WTC11 (cell line): ENCODE data around the gene ATP2B2. TPM values are rescaled to one million over a fixed set of nuclear protein-coding genes. Genes with fewer than 3 reads are reported as not detected.
"Not testable (repeated sequence)": the region's sequence is repeated elsewhere in the genome, so short reads cannot be mapped to it uniquely, and the experiment has no call there.

Experiments used
- ATAC-seq: fragments of 200-7000 bp; cut with Tn5 transposase; 2 replicates; pipeline ENCODE4 v1.10.0; 2021; ENCODE audit warnings: mild to moderate bottlenecking, moderate library complexity
- CTCF ChIA-PET: fragments of 300-600 bp; sonication (Branson Sonifier 250); formaldehyde crosslinking; loops from one replicate; lab custom pipeline; 2021; ENCODE audit warnings: antibody characterized with exemption; lab: Charles Lee
- POLR2A ChIA-PET: fragments of 350-600 bp; sonication (Branson Sonifier 250); formaldehyde crosslinking; loops from one replicate; lab custom pipeline; 2021; ENCODE audit warnings: antibody characterized with exemption; lab: Charles Lee
- DNase-seq: peaks from one replicate; pipeline ENCODE4 v3.0.0; 2021; ENCODE audit warnings: low spot score
- H3K27ac Mint-ChIP-seq: 2 replicates; pipeline ENCODE4 v1.8.0; 2021; ENCODE audit warnings: mixed read lengths
- H3K27me3 Mint-ChIP-seq: 2 replicates; pipeline ENCODE4 v1.8.0; 2021; ENCODE audit warnings: low read depth, mild to moderate bottlenecking, moderate library complexity, mixed read lengths
- H3K36me3 Mint-ChIP-seq: 2 replicates; pipeline ENCODE4 v1.8.0; 2021; ENCODE audit warnings: mixed read lengths
- H3K4me1 Mint-ChIP-seq: 2 replicates; pipeline ENCODE4 v1.8.0; 2022; ENCODE audit warnings: mixed read lengths
- H3K4me3 Mint-ChIP-seq: 2 replicates; pipeline ENCODE4 v1.8.0; 2021; ENCODE audit warnings: mild to moderate bottlenecking, moderate library complexity, mixed read lengths
- H3K9me3 Mint-ChIP-seq: 2 replicates; pipeline ENCODE4 v1.8.0; 2021; ENCODE audit warnings: mixed read lengths
- AFF4 ChIP-seq: sonication (generic); formaldehyde crosslinking; IDR thresholded peaks from 2 replicates; pipeline ENCODE4 v1.8.1; 2023; ENCODE audit warnings: mild to moderate bottlenecking, missing genetic modification reagents, borderline replicate concordance
- E2F1 ChIP-seq: sonication (generic); formaldehyde crosslinking; IDR thresholded peaks from 2 replicates; pipeline ENCODE4 v1.8.0; 2022; ENCODE audit warnings: mild to moderate bottlenecking, missing genetic modification reagents
- EMX1 ChIP-seq: fragments of 250-450 bp; sonication (Bioruptor Pico); IDR thresholded peaks from 2 replicates; pipeline ENCODE4 v1.8.0; 2021; ENCODE audit warnings: mild to moderate bottlenecking
- ESRRA ChIP-seq: sonication (generic); formaldehyde crosslinking; IDR thresholded peaks from 2 replicates; pipeline ENCODE4 v1.8.1; 2022; ENCODE audit warnings: mild to moderate bottlenecking, missing genetic modification reagents, borderline replicate concordance
- FOXP1 ChIP-seq: sonication (generic); formaldehyde crosslinking; IDR thresholded peaks from 2 replicates; pipeline ENCODE4 v1.8.0; 2022; ENCODE audit warnings: missing genetic modification reagents, mild to moderate bottlenecking, moderate library complexity, borderline replicate concordance
- GRHL2 ChIP-seq: fragments of 250-450 bp; sonication (Bioruptor Pico); IDR thresholded peaks from 2 replicates; pipeline ENCODE4 v1.8.0; 2022; ENCODE audit warnings: mild to moderate bottlenecking, moderate library complexity; ENCODE audit not compliant: insufficient replicate concordance, severe bottlenecking
- JUN ChIP-seq: sonication (generic); formaldehyde crosslinking; IDR thresholded peaks from 2 replicates; pipeline ENCODE4 v1.8.0; 2023; ENCODE audit warnings: mild to moderate bottlenecking, missing genetic modification reagents
- KAT7 ChIP-seq: sonication (generic); formaldehyde crosslinking; IDR thresholded peaks from 2 replicates; pipeline ENCODE4 v1.8.1; 2023; ENCODE audit warnings: missing genetic modification reagents, mild to moderate bottlenecking, borderline replicate concordance
- MXD4 ChIP-seq: fragments of 250-450 bp; sonication (Bioruptor Pico); IDR thresholded peaks from 2 replicates; pipeline ENCODE4 v1.8.0; 2021; ENCODE audit warnings: mild to moderate bottlenecking, moderate library complexity, borderline replicate concordance
- NR1H2 ChIP-seq: sonication (generic); formaldehyde crosslinking; IDR thresholded peaks from 2 replicates; pipeline ENCODE4 v1.9.0; 2021; ENCODE audit warnings: mild to moderate bottlenecking, moderate library complexity, missing genetic modification reagents
- ZNF121 ChIP-seq: sonication (generic); formaldehyde crosslinking; IDR thresholded peaks from 2 replicates; pipeline ENCODE4 v1.8.0; 2023; ENCODE audit warnings: missing genetic modification reagents
- ZNF317 ChIP-seq: sonication (generic); formaldehyde crosslinking; IDR thresholded peaks from 2 replicates; pipeline ENCODE4 v1.8.1; 2023; ENCODE audit warnings: low read depth, mild to moderate bottlenecking, moderate library complexity, missing genetic modification reagents, borderline replicate concordance
- ZNF425 ChIP-seq: fragments of 250-450 bp; sonication (Bioruptor Pico); conservative IDR thresholded peaks from 2 replicates; pipeline ENCODE4 v1.9.0; 2021; ENCODE audit warnings: mild to moderate bottlenecking
- total RNA-seq: library from RNA; stranded (reverse); gene quantifications from 3 replicates; pipeline ENCODE4 v1.2.3, GENCODE V29; 2021
- TF ChIP-seq, protein P1 (sequence below): sonication (generic); formaldehyde crosslinking; IDR thresholded peaks from 2 replicates; pipeline ENCODE4 v1.8.0; 2022; ENCODE audit warnings: mild to moderate bottlenecking, missing genetic modification reagents
- TF ChIP-seq, protein P2 (sequence below): fragments of 250-450 bp; sonication (Bioruptor Pico); IDR thresholded peaks from 2 replicates; pipeline ENCODE4 v1.9.0; 2021; ENCODE audit warnings: moderate library complexity, mild to moderate bottlenecking, inconsistent platforms, borderline replicate concordance

The ATP2B2 gene
- total RNA-seq, 1 experiment from 2014 or later: 0.48 TPM

GRCh38 chr3:10546820-10547263 is 41.5 kb upstream of the ATP2B2 start (continued):
- TF ChIP-seq E2F1 (no peak), ESRRA (CRISPR knock-in tag) (no peak), ZNF121 (no peak), ZNF425 (CRISPR knock-in tag) (no peak), EMX1 (CRISPR knock-in tag) (no peak)
- TF ChIP-seq, protein P1, sequence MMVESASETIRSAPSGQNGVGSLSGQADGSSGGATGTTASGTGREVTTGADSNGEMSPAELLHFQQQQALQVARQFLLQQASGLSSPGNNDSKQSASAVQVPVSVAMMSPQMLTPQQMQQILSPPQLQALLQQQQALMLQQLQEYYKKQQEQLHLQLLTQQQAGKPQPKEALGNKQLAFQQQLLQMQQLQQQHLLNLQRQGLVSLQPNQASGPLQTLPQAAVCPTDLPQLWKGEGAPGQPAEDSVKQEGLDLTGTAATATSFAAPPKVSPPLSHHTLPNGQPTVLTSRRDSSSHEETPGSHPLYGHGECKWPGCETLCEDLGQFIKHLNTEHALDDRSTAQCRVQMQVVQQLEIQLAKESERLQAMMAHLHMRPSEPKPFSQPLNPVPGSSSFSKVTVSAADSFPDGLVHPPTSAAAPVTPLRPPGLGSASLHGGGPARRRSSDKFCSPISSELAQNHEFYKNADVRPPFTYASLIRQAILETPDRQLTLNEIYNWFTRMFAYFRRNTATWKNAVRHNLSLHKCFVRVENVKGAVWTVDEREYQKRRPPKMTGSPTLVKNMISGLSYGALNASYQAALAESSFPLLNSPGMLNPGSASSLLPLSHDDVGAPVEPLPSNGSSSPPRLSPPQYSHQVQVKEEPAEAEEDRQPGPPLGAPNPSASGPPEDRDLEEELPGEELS: no peak
- TF ChIP-seq, all 79 proteins: peak for 0

DNA sequence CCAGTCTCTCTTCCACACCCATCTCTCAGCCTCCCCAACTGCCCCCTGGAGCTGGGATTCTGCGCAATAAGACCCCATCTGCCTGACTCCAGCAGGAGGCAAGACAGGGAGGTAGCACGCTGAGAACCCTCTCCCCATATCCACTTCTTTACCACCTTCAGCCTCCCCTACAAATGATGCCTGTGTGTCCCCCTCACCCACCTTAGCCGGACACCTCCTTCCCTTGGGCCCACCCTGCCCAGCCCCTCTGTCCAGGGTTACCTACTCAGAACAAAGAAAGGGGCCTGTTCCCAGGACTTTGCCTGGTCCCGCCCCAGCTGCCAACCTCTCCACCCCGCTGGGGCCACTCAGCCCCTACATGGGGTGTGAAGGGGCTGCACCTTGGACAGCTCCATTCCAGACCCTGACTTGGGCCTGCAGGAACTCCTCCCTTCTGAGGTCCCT is 40.8 kb upstream of the ATP2B2 start:
- CTCF ChIA-PET: no interaction called here
- ATAC-seq (peak; percentile 67), DNase-seq (no peak)
- Mint-ChIP-seq H3K27ac (no peak overlapping the region), H3K27me3 (peaks cover 2% of the 10 kb centered on the region; the same call in 1 of the 2 replicates), H3K9me3 (peaks cover 27% of the 10 kb centered on the region), H3K36me3 (peaks cover 10% of the 10 kb centered on the region), H3K4me1 (no peaks in the 10 kb centered on the region), H3K4me3 (no peak overlapping the region)
- POLR2A ChIA-PET: no interaction called here
- TF ChIP-seq ZNF121 (no peak), AFF4 (CRISPR knock-in tag) (no peak), GRHL2 (CRISPR knock-in tag) (no peak), JUN (CRISPR knock-in tag) (no peak), MXD4 (CRISPR knock-in tag) (no peak), NR1H2 (CRISPR knock-in tag) (no peak)

- TF ChIP-seq ZNF317: peak; percentile 91
- TF ChIP-seq, protein P2, sequence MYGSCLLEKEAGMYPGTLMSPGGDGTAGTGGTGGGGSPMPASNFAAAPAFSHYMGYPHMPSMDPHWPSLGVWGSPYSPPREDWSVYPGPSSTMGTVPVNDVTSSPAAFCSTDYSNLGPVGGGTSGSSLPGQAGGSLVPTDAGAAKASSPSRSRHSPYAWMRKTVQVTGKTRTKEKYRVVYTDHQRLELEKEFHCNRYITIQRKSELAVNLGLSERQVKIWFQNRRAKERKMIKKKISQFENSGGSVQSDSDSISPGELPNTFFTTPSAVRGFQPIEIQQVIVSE (CRISPR knock-in tag): no peak
- no peak for TF ChIP-seq NR1H2 (CRISPR knock-in tag)
- TF ChIP-seq KAT7 (CRISPR knock-in tag): no peak
- no peak for TF ChIP-seq FOXP1 (CRISPR knock-in tag)
- H3K4me1 Mint-ChIP-seq: no peaks in the 10 kb centered on the region
- DNase-seq (no peak), ATAC-seq (no peak)
- H3K27ac Mint-ChIP-seq: no peak overlapping the region
- no peak overlapping the region for H3K4me3 Mint-ChIP-seq
- ChIA-PET CTCF (no interaction called here), POLR2A (no interaction called here)
- peaks cover 10% of the 10 kb centered on the region for H3K36me3 Mint-ChIP-seq
- peaks cover 51% of the 10 kb centered on the region for H3K9me3 Mint-ChIP-seq
- H3K27me3 Mint-ChIP-seq: peaks cover 10% of the 10 kb centered on the region
Observed at GRCh38 chr3:10542518-10542917, 37.1 kb upstream of the ATP2B2 start.

DNA sequence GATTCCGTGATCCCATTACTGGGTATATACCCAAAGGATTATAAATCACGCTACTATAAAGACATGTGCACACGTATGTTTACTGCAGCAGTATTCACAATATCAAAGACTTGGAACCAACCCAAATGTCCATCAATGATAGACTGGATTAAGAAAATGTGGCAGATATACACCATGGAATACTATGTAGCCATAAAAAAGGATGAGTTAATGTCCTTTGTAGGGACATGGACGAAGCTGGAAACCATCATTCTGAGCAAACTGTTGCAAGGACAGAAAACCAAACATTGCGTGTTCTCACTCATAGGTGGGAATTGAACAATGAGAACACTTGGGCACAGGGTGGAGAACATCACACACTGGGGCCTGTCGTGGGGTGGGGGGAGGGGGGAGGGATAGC is 35.0 kb upstream of the ATP2B2 start:
- DNase-seq, H3K27ac Mint-ChIP-seq, CTCF ChIA-PET, ATAC-seq, H3K4me3 Mint-ChIP-seq, H3K4me1 Mint-ChIP-seq, POLR2A ChIA-PET: not testable (repeated sequence)
- H3K9me3 Mint-ChIP-seq: peaks cover 51% of the 10 kb centered on the region
- peaks cover 10% of the 10 kb centered on the region for H3K36me3 Mint-ChIP-seq
- H3K27me3 Mint-ChIP-seq: peaks cover 13% of the 10 kb centered on the region
